HCT116 (cell line): Measurements from ENCODE around the gene KLHL3. TPM values are rescaled to one million over a fixed set of nuclear protein-coding genes. Genes with fewer than 3 reads are reported as not detected.

Experiments used
- ATAC-seq: fragments of 200-7000 bp; cut with Tn5 transposase; 2 replicates; pipeline ENCODE4 v1.9.1; 2020; ENCODE audit warnings: mild to moderate bottlenecking, moderate library complexity
- BruUV-seq: library from RNA; stranded (reverse); fragments of 400-500 nt; replicated peaks from 2 replicates; lab custom pipeline; 2021; lab: Mats Ljungman, UMichigan
- CTCF ChIA-PET: fragments of 300-600 bp; sonication (Branson Sonifier 250); formaldehyde crosslinking; loops from one replicate; lab custom pipeline; 2021; ENCODE audit warnings: antibody characterized with exemption; lab: Charles Lee
- POLR2A ChIA-PET: fragments of 300-600, 350-600 bp; sonication (Branson Sonifier 250); formaldehyde crosslinking; loops from one replicate; lab custom pipeline; 2021; ENCODE audit warnings: antibody characterized with exemption; lab: Charles Lee
- RAD21 ChIA-PET, 2 experiments: fragments of 300-600 bp; sonication (Branson Sonifier 250); formaldehyde crosslinking; loops; one replicate each; lab custom pipeline; 2023; ENCODE audit warnings: low total read pairs in 2 of 2; ENCODE audit not compliant: uncharacterized antibody in 2 of 2, unreplicated experiment in 2 of 2, low non-redundant PET in 1 of 2; lab: Charles Lee
- DNase-seq: peaks from one replicate; pipeline ENCODE4 v3.0.0-alpha.2; 2010; ENCODE audit warnings: low read depth, low spot score
- H2AFZ ChIP-seq: fragments of 200-600 bp; shearing (Covaris generic), sonication (generic); 2 replicates; pipeline ENCODE4 v1.6.1; 2017; ENCODE audit warnings: low read depth, mixed run types, mixed read lengths, antibody characterized with exemption, low read length; ENCODE audit not compliant: poor library complexity, severe bottlenecking
- H3K27ac ChIP-seq: 2 replicates; pipeline ENCODE4 v1.5.1; 2012; ENCODE audit warnings: low read depth, low read length
- H3K27me3 ChIP-seq: fragments of 200-600 bp; sonication (generic); 2 replicates; pipeline ENCODE4 v1.6.1; 2016; ENCODE audit warnings: mixed run types, low read length, mixed read lengths; ENCODE audit not compliant: insufficient read depth
- H3K36me3 ChIP-seq, 2 experiments: fragments of 200-500 bp in 1 of 2; fragments of 200-600 bp in 1 of 2; sonication (Bioruptor generic) in 1 of 2; sonication (generic) in 1 of 2; 2 replicates each; pipeline versions ENCODE4 v1.5.1 to v1.6.1; 2014 to 2016; ENCODE audit warnings: low read length in 2 of 2, inconsistent platforms in 1 of 2, mixed read lengths in 1 of 2, mixed run types in 1 of 2; ENCODE audit not compliant: insufficient read depth in 2 of 2, control insufficient read depth in 1 of 2
- H3K4me1 ChIP-seq, 2 experiments: fragments of 200-600 bp in 1 of 2; sonication (generic) in 1 of 2; 2 replicates each; pipeline versions ENCODE4 v1.5.1 to v1.6.1; 2012 to 2017; ENCODE audit warnings: low read length in 2 of 2, inconsistent platforms in 1 of 2, mild to moderate bottlenecking in 1 of 2, mixed read lengths in 1 of 2, mixed run types in 1 of 2, moderate library complexity in 1 of 2; ENCODE audit not compliant: insufficient read depth in 2 of 2, control insufficient read depth in 1 of 2
- H3K4me2 ChIP-seq: fragments of 200-600 bp; sonication (generic); 2 replicates; pipeline ENCODE4 v1.6.1; 2017; ENCODE audit warnings: mixed run types, low read length, mixed read lengths
- H3K4me3 ChIP-seq, 2 experiments: fragments of 200-600 bp in 1 of 2; sonication (generic) in 1 of 2; replicated peaks in 1 of 2; 2 replicates each; pipeline ENCODE4 v1.5.1; 2011 to 2016; ENCODE audit warnings: low read length in 2 of 2, control low read depth in 1 of 2, low read depth in 1 of 2, mild to moderate bottlenecking in 1 of 2, mixed read lengths in 1 of 2, mixed run types in 1 of 2
- H3K79me2 ChIP-seq: fragments of 200-600 bp; sonication (generic); 2 replicates; pipeline ENCODE4 v1.6.1; 2017; ENCODE audit warnings: mild to moderate bottlenecking, mixed run types, low read length, moderate library complexity, mixed read lengths; ENCODE audit not compliant: insufficient read depth
- H3K9ac ChIP-seq: fragments of 200-600 bp; sonication (generic); 2 replicates; pipeline ENCODE4 v1.6.1; 2016; ENCODE audit warnings: low read length, mixed read lengths
- H3K9me2 ChIP-seq: fragments of 200-600 bp; sonication (generic), shearing (Covaris generic); 2 replicates; pipeline ENCODE4 v1.6.1; 2017; ENCODE audit warnings: mixed run types, mild to moderate bottlenecking, moderate library complexity; ENCODE audit not compliant: insufficient read depth
- H3K9me3 ChIP-seq, 2 experiments: fragments of 200-500 bp in 1 of 2; fragments of 200-600 bp in 1 of 2; sonication (Bioruptor generic) in 1 of 2; sonication (generic) in 1 of 2; 2 replicates each; pipeline ENCODE4 v1.6.1; 2014 to 2017; ENCODE audit warnings: low read length in 2 of 2, mixed read lengths in 2 of 2, inconsistent platforms in 1 of 2, low read depth in 1 of 2, mild to moderate bottlenecking in 1 of 2, mixed run types in 1 of 2, moderate library complexity in 1 of 2; ENCODE audit not compliant: control insufficient read depth in 1 of 2, insufficient read depth in 1 of 2
- H4K20me1 ChIP-seq: fragments of 200-600 bp; sonication (generic), shearing (Covaris generic); 2 replicates; pipeline ENCODE4 v1.6.1; 2017; ENCODE audit warnings: mixed run types, mild to moderate bottlenecking, moderate library complexity; ENCODE audit not compliant: insufficient read depth
- ATF3 ChIP-seq: IDR thresholded peaks from 2 replicates; pipeline ENCODE4 v1.6.1; 2012
- CEBPB ChIP-seq: IDR thresholded peaks from 2 replicates; pipeline ENCODE4 v1.6.1; 2012; ENCODE audit warnings: low read depth
- EGR1 ChIP-seq: IDR thresholded peaks from 2 replicates; pipeline ENCODE4 v1.6.1; 2012; ENCODE audit warnings: low read depth
- intact Hi-C: fragments of 100-400 bp; cut with micrococcal nuclease; formaldehyde crosslinking; loops from 2 replicates; pipeline ENCODE4 v1.10.0; 2022
- total RNA-seq: library from RNA; stranded (reverse); gene quantifications from one replicate; pipeline ENCODE4 v1.2.1, GENCODE V29; 2021; ENCODE audit not compliant: unreplicated experiment

Gene KLHL3
- total RNA-seq, 1 experiment from 2014 or later, result not detected

- ATAC-seq, result no peak
- BruUV-seq, result no TSS peak
- ChIA-PET POLR2A (no interaction called here), RAD21 (no interaction called here), CTCF (interaction anchor here (1.0 to 6.0 kb wide), 2 partner anchors 79 to 110 kb away, joined by 3 to 83 read pairs; no protein-coding TSS in a partner anchor)
- no peaks in the 10 kb centered on the region for H3K9me2 ChIP-seq
- no peaks in the 10 kb centered on the region for H4K20me1 ChIP-seq
- intact Hi-C loops, result no loop called here
- H3K4me1 ChIP-seq, result no peaks in the 10 kb centered on the region
- no peak overlapping the region for H3K27ac ChIP-seq
- no peaks in the 10 kb centered on the region for H3K27me3 ChIP-seq
- H3K9me3 ChIP-seq, result no peaks in the 10 kb centered on the region
- no peak overlapping the region for H2AFZ ChIP-seq
- TF ChIP-seq CEBPB, result no peak
- no peaks in the 10 kb centered on the region for H3K79me2 ChIP-seq
- H3K9ac ChIP-seq, result no peak overlapping the region
- no peaks in the 10 kb centered on the region for H3K36me3 ChIP-seq
- H3K4me2 ChIP-seq, result no peak overlapping the region
- no peak overlapping the region for H3K4me3 ChIP-seq
- DNase-seq, result no peak
Measured at GRCh38 chr5:137739737-137740136, 3.8 kb upstream of the KLHL3 start.

- Histone ChIP-seq H3K4me1 (no peaks in the 10 kb centered on the region), H3K4me2 (no peak overlapping the region), H3K9me3 (no peaks in the 10 kb centered on the region), H3K79me2 (no peaks in the 10 kb centered on the region), H3K27ac (no peak overlapping the region), H3K27me3 (no peaks in the 10 kb centered on the region), H3K36me3 (no peaks in the 10 kb centered on the region), H3K4me3 (no peak overlapping the region), H2AFZ (no peak overlapping the region), H3K9ac (no peak overlapping the region), H3K9me2 (no peaks in the 10 kb centered on the region), H4K20me1 (no peaks in the 10 kb centered on the region)
- intact Hi-C loops, result no loop called here
- CTCF ChIA-PET, result interaction anchor here (6.0 kb wide), 1 partner anchor 78 kb away, joined by 83 read pairs; no protein-coding TSS in a partner anchor
- POLR2A ChIA-PET, result no interaction called here
- DNase-seq, result no peak
- ATAC-seq, result no peak
- no peak for TF ChIP-seq ATF3
- no peak for TF ChIP-seq EGR1
- no TSS peak for BruUV-seq
- RAD21 ChIA-PET, result no interaction called here
Measured at GRCh38 chr5:137738947-137739346, 3.1 kb upstream of the KLHL3 start.
